ENCODE results near the gene RAB39B. TPM values are rescaled to one million over a fixed set of nuclear protein-coding genes. Genes with fewer than 3 reads are reported as not detected.

Gene RAB39B
- total RNA-seq, 2 experiments from 2014 or later: 12.3 to 12.5 TPM

GRCh38 chrX:155216179-155216939, 47.9 kb downstream of the RAB39B start, which contains the start of gene VBP1:
VBP1 (plus strand) TSS chrX:155216460; CDS start chrX:155216483, 23 bp downstream.
- POLR2A ChIA-PET: interaction anchor here (0.6 kb wide), 2 partner anchors 108 to 521 kb away, joined by 3 to 4 read pairs; no protein-coding TSS in a partner anchor
- CTCF ChIA-PET: interaction anchor here (0.6 to 1.1 kb wide), 4 partner anchors 10 to 253 kb away, joined by 3 to 5 read pairs (median 3); no protein-coding TSS in a partner anchor

DNA sequence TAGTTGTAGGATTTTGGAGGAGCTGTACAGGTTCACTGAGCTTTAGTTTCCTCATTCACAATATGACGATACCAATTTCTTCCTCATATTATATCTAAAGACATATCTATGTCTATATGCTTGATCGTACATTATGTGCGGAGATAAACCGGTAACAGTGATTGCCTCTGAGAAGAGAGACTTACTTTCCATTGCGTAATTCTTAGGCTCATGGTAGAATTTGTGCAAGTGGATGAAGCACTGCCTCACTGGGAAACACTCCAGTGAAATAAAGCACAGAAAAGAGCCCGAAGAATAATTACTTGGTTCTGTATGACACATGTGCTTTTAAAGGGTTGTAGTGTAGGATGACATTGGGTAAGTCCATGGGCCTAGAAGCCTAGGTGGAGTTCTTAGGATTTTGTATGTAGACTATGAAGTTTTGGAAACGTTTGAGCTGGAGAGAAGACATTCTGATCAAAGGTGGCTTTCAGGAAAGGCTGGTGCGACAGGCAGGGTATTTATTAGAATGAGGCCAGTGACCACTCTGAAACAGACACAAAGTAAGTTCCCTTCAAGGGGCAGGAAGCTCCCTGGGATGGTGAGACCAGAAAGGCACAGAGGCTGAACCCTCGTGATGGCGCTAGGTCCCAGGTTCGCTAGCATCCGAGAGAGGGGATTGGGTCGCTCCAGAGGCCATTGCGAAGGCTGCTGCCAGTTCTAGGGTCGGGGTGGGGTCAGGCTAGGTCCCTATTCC, 48.7 kb downstream of the RAB39B start:
- ChIA-PET CTCF (interaction anchor here (1.0 to 1.1 kb wide), 2 partner anchors 18 to 36 kb away, joined by 3 read pairs; no protein-coding TSS in a partner anchor), POLR2A (interaction anchor here (0.6 kb wide), 1 partner anchor 109 kb away, joined by 3 read pairs; no protein-coding TSS in a partner anchor)

DNA sequence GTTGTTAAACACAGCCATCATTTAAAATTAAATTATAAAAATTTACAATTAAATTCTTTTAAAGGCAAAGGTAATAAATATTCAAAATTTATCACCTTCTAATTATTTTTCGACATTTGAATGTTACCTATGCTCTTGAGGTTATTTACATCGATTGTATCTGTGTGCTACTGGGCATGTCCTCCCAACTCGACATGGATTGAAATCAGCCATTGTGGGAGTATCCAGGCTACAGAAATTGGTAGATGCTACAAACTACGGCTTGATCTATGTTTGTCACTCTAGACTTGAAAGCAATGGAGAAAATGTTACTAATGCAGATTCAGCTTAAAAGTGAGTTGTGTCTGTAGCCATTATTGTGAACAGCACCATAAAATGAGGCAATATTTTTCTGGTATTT, 50.6 kb downstream of the RAB39B start:
- CTCF ChIA-PET: no interaction called here
- POLR2A ChIA-PET: no interaction called here

GRCh38 chrX:155211208-155211607, 53.1 kb downstream of the RAB39B start:
- POLR2A ChIA-PET: no interaction called here
- CTCF ChIA-PET: interaction anchor here (0.6 kb wide), 1 partner anchor 10 kb away, joined by 3 read pairs; no protein-coding TSS in a partner anchor

Other genes starting within 250 kb of the RAB39B start
- gene F8, start 241.8 kb downstream of the RAB39B start, total RNA-seq: 10 to 100 TPM; 10.1 to 10.2 TPM
- gene FUNDC2, start 237.6 kb downstream of the RAB39B start, total RNA-seq: 100 to 1,000 TPM in 1 of 2 experiments, 10 to 100 TPM in 1; 94.8 to 102 TPM
- gene CMC4, start 193.4 kb downstream of the RAB39B start, total RNA-seq: 1 to 10 TPM; 3.3 to 3.7 TPM
- 10 to 100 TPM; 21.4 to 21.6 TPM for gene MTCP1, start 193.4 kb downstream of the RAB39B start, total RNA-seq
- gene BRCC3, start 193.0 kb downstream of the RAB39B start, total RNA-seq: 10 to 100 TPM; 42.4 to 45.0 TPM
- 10 to 100 TPM; 77.4 to 80.8 TPM for gene VBP1, start 48.0 kb downstream of the RAB39B start, total RNA-seq
- under 1 TPM; 0.27 to 0.32 TPM for gene CLIC2, start 70.1 kb upstream of the RAB39B start, total RNA-seq
- gene F8A2, start 117.6 kb upstream of the RAB39B start, total RNA-seq: not detected
- gene F8A3, start 194.1 kb upstream of the RAB39B start, total RNA-seq: 10 to 100 TPM; 10.4 to 12.2 TPM

Data from activated CD8-positive, alpha-beta memory T cell treated with anti-CD3 and anti-CD28 coated beads for 36 hours (primary cell).